Measurements from ENCODE around the gene LINC01488. TPM values are rescaled to one million over a fixed set of nuclear protein-coding genes. Genes with fewer than 3 reads are reported as not detected.

Gene LINC01488
- polyA plus RNA-seq, 1 of the 3 experiments (the other 2 are of a cell fraction): not detected

DNA sequence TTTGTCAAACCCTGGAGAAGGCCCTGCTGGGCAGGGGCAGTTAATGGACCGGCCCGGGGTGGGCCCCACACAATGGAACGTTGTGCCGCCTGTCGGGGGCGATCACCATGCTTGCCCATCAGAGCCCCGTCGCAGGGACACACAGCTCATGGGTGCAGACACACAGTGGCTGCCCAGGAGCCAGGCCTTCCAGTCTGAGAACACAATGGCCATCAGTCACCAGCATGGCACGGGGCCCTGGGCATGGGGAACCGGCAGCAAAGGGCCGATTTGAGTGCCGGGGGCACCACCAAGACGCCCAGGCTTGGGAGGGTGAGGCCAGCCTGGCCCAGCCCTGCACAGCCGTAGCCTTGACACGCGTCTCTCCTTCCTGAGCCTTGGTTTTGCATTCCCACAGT, 7.1 kb downstream of the LINC01488 start:
- H3K36me3 ChIP-seq (replicated peaks in 1 of 2; ENCODE audit: control insufficient read depth in 1 of 2, insufficient read depth in 2 of 2, low read length in 1 of 2): no peaks in the 10 kb centered on the region
- WGBS (ENCODE audit: low lambda C conversion rate): 98% methylated on average over 8 of the region's 16 CpGs
- POLR2A ChIA-PET: no interaction called here
- no peaks in the 10 kb centered on the region for H3K9me3 ChIP-seq
- no peak overlapping the region for H3K4me2 ChIP-seq
- no peaks in the 10 kb centered on the region for H3K9me2 ChIP-seq
- no peaks in the 10 kb centered on the region for H3K79me2 ChIP-seq (ENCODE audit: insufficient read depth)
- CTCF ChIA-PET: interaction anchor here (0.9 kb wide), 1 partner anchor 154 kb away, joined by 3 read pairs; no protein-coding TSS in a partner anchor
- no peaks in the 10 kb centered on the region for H4K20me1 ChIP-seq (ENCODE audit: insufficient read depth)
- H3K9ac ChIP-seq: no peak overlapping the region
- no peak overlapping the region for H3K4me3 ChIP-seq (ENCODE audit: low read depth in 2 of 2, low read length in 1 of 2)
- TF ChIP-seq, protein P1, sequence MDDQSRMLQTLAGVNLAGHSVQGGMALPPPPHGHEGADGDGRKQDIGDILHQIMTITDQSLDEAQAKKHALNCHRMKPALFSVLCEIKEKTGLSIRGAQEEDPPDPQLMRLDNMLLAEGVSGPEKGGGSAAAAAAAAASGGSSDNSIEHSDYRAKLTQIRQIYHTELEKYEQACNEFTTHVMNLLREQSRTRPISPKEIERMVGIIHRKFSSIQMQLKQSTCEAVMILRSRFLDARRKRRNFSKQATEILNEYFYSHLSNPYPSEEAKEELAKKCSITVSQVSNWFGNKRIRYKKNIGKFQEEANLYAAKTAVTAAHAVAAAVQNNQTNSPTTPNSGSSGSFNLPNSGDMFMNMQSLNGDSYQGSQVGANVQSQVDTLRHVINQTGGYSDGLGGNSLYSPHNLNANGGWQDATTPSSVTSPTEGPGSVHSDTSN (IDR thresholded peaks at IDR 0.05): no peak
- TF ChIP-seq SIN3A (IDR thresholded peaks at IDR 0.05; ENCODE audit: borderline replicate concordance, low read depth, low read length): no peak
- TF ChIP-seq SMC3 (IDR thresholded peaks at IDR 0.05; ENCODE audit: low read depth, low read length): no peak
- TF ChIP-seq, protein P2, sequence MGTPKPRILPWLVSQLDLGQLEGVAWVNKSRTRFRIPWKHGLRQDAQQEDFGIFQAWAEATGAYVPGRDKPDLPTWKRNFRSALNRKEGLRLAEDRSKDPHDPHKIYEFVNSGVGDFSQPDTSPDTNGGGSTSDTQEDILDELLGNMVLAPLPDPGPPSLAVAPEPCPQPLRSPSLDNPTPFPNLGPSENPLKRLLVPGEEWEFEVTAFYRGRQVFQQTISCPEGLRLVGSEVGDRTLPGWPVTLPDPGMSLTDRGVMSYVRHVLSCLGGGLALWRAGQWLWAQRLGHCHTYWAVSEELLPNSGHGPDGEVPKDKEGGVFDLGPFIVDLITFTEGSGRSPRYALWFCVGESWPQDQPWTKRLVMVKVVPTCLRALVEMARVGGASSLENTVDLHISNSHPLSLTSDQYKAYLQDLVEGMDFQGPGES (IDR thresholded peaks at IDR 0.05; ENCODE audit: low read depth, low read length): no peak
- TF ChIP-seq GATA2 (CRISPR knock-in tag; IDR thresholded peaks at IDR 0.05): no peak
- TF ChIP-seq MAX (IDR thresholded peaks at IDR 0.05; ENCODE audit: low read depth): no peak
- TF ChIP-seq RAD21 (IDR thresholded peaks at IDR 0.05; ENCODE audit: low read length): no peak
- TF ChIP-seq, protein P3, sequence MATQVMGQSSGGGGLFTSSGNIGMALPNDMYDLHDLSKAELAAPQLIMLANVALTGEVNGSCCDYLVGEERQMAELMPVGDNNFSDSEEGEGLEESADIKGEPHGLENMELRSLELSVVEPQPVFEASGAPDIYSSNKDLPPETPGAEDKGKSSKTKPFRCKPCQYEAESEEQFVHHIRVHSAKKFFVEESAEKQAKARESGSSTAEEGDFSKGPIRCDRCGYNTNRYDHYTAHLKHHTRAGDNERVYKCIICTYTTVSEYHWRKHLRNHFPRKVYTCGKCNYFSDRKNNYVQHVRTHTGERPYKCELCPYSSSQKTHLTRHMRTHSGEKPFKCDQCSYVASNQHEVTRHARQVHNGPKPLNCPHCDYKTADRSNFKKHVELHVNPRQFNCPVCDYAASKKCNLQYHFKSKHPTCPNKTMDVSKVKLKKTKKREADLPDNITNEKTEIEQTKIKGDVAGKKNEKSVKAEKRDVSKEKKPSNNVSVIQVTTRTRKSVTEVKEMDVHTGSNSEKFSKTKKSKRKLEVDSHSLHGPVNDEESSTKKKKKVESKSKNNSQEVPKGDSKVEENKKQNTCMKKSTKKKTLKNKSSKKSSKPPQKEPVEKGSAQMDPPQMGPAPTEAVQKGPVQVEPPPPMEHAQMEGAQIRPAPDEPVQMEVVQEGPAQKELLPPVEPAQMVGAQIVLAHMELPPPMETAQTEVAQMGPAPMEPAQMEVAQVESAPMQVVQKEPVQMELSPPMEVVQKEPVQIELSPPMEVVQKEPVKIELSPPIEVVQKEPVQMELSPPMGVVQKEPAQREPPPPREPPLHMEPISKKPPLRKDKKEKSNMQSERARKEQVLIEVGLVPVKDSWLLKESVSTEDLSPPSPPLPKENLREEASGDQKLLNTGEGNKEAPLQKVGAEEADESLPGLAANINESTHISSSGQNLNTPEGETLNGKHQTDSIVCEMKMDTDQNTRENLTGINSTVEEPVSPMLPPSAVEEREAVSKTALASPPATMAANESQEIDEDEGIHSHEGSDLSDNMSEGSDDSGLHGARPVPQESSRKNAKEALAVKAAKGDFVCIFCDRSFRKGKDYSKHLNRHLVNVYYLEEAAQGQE (IDR thresholded peaks at IDR 0.05; ENCODE audit: low read depth, low read length): no peak
- no peak for TF ChIP-seq JUND (IDR thresholded peaks at IDR 0.05)
- no peak for TF ChIP-seq MXI1 (IDR thresholded peaks at IDR 0.05; ENCODE audit: low read depth, low read length)
- no peak for TF ChIP-seq ELF1 (IDR thresholded peaks at IDR 0.05)
- H3K4me1 ChIP-seq (ENCODE audit: control insufficient read depth in 1 of 2, insufficient read depth in 2 of 2, low read depth in 1 of 2, low read length in 1 of 2): no peaks in the 10 kb centered on the region; a peak in 1 of 4 replicates
- no peaks in the 10 kb centered on the region for H3K27me3 ChIP-seq (ENCODE audit: insufficient read depth)
- H3F3A ChIP-seq (replicated peaks; ENCODE audit: insufficient read depth): no peaks in the 10 kb centered on the region
- H3K27ac ChIP-seq (ENCODE audit: low read depth in 2 of 2, low read length in 1 of 2): no peak overlapping the region
- DNase-seq: no peak
- no peak overlapping the region for H2AFZ ChIP-seq (ENCODE audit: low read depth)
